Activated CD4-positive, alpha-beta T cell treated with anti-CD3 and anti-CD28 coated beads, Interleukin-2, Interleukin-4, amounts not matched to agents 100 ng/mL and 50 ng/mL, durations not matched to agents 16 hours and 8 hours (primary cell): ENCODE data around the gene MYLK.
"Not testable (repeated sequence)": the region's sequence is repeated elsewhere in the genome, so short reads cannot be mapped to it uniquely, and the experiment has no call there.

ENCODE experiments used
- DNase-seq: peaks from one replicate; pipeline ENCODE4 v3.0.0-alpha.2; 2020; ENCODE audit warnings: low spot score

The MYLK gene

GRCh38 chr3:123750209-123750608 lies 133.9 kb downstream of the MYLK start:
- DNase-seq: no peak

- no peak for DNase-seq
These were observed 134.4 kb downstream of the MYLK start for GRCh38 chr3:123749711-123750110.

- no peak for DNase-seq
These were observed 138.8 kb downstream of the MYLK start for GRCh38 chr3:123745184-123745855.

GRCh38 chr3:123744064-123744463 lies 140.1 kb downstream of the MYLK start:
- no peak for DNase-seq

GRCh38 chr3:123743121-123743520 lies 141.0 kb downstream of the MYLK start:
- no peak for DNase-seq

GRCh38 chr3:123741041-123741511 lies 143.1 kb downstream of the MYLK start:
- DNase-seq: no peak

- no peak for DNase-seq
These were observed 143.7 kb downstream of the MYLK start for GRCh38 chr3:123740391-123740822.

- no peak for DNase-seq
These were observed 144.4 kb downstream of the MYLK start for GRCh38 chr3:123739754-123740153.

- DNase-seq: no peak
These were observed 145.0 kb downstream of the MYLK start for GRCh38 chr3:123739106-123739505.

- DNase-seq: not testable (repeated sequence)
These were observed 145.6 kb downstream of the MYLK start for GRCh38 chr3:123738522-123738921.

GRCh38 chr3:123737168-123737567 lies 147.0 kb downstream of the MYLK start:
- DNase-seq: no peak

- no peak for DNase-seq
These were observed 148.7 kb downstream of the MYLK start for GRCh38 chr3:123735456-123735855.

- no peak for DNase-seq
These were observed 149.6 kb downstream of the MYLK start for GRCh38 chr3:123734527-123734902.

- no peak for DNase-seq
These were observed 150.2 kb downstream of the MYLK start for GRCh38 chr3:123733805-123734526.

GRCh38 chr3:123733341-123733740 lies 150.8 kb downstream of the MYLK start:
- no peak for DNase-seq

- DNase-seq: no peak
These were observed 151.7 kb downstream of the MYLK start for GRCh38 chr3:123732447-123732846.

- DNase-seq: no peak
These were observed 153.3 kb downstream of the MYLK start for GRCh38 chr3:123730829-123731228.

GRCh38 chr3:123728991-123729390 lies 155.1 kb downstream of the MYLK start:
- no peak for DNase-seq

- DNase-seq: no peak
These were observed 156.1 kb downstream of the MYLK start for GRCh38 chr3:123728014-123728413.

GRCh38 chr3:123725652-123726400 lies 158.3 kb downstream of the MYLK start:
- DNase-seq: no peak

- no peak for DNase-seq
These were observed 159.8 kb downstream of the MYLK start for GRCh38 chr3:123724306-123724705.

- DNase-seq: peak; percentile 78
These were observed 160.5 kb downstream of the MYLK start for GRCh38 chr3:123723522-123724168.
